Subcutaneous adipose tissue (tissue), 4 donors: ENCODE measurements around the gene RPUSD1. TPM values are rescaled to one million over a fixed set of nuclear protein-coding genes. Genes with fewer than 3 reads are reported as not detected.

Source experiments
- total RNA-seq, 4 donors: library from RNA; depleted of rRNA; stranded (reverse); fragments of >200 nt; gene quantifications; one replicate each; pipeline ENCODE4 v1.1.0, GENCODE V29; 2016
- TF ChIP-seq, protein P1 (sequence below): fragments of 450-650 bp; IDR thresholded peaks from one replicate; pipeline ENCODE4 v1.5.1; 2016; ENCODE audit warnings: low read depth, mild to moderate bottlenecking, control low read depth, antibody characterized with exemption, moderate library complexity

Gene RPUSD1
- total RNA-seq, 4 donors from 2014 or later: 9.9 to 13.0 (median 11.7) TPM

DNA sequence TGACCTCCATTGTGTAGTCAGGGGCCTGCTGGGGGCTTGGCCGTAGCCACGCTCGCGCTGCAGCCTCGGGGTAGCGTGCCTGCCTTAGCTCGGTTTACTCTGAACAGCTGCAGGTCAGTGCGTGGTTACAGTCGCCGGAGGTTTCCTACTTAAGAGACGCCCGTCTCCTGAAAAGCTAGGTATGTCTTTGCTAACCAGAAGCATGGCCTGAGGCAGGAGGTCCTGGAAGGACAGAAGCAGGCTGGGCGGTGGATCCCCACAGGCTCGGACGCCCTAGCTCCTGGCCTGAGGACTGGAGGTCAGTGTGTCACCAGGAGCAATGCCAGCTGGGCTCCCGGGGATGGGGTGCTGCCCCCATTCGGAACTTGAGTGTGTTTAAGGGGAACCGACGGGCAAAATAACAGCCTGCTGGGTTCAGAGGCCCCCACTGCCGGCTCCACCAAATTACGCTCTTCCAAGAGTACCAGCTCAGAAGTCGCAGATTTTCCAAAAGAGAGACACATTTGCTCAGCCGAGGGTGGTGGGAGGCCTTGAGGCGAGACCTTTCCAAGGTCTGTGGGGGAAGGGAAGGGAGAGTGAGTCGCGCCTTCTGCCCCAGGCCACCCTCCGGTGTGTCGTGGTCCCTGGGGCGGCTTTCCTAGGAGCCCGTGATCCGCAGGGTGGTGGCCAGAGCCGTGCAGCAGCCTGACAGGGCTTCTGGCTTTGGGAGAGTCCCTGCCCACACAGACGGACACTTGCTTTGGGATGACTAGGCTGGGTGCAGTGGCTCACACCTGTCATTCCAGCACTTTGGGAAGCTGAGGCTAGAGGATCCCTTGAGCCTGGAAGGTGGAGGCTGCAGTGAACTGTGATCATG lies 16.2 kb upstream of the RPUSD1 start:
- TF ChIP-seq, protein P1, sequence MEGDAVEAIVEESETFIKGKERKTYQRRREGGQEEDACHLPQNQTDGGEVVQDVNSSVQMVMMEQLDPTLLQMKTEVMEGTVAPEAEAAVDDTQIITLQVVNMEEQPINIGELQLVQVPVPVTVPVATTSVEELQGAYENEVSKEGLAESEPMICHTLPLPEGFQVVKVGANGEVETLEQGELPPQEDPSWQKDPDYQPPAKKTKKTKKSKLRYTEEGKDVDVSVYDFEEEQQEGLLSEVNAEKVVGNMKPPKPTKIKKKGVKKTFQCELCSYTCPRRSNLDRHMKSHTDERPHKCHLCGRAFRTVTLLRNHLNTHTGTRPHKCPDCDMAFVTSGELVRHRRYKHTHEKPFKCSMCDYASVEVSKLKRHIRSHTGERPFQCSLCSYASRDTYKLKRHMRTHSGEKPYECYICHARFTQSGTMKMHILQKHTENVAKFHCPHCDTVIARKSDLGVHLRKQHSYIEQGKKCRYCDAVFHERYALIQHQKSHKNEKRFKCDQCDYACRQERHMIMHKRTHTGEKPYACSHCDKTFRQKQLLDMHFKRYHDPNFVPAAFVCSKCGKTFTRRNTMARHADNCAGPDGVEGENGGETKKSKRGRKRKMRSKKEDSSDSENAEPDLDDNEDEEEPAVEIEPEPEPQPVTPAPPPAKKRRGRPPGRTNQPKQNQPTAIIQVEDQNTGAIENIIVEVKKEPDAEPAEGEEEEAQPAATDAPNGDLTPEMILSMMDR: no peak

DNA sequence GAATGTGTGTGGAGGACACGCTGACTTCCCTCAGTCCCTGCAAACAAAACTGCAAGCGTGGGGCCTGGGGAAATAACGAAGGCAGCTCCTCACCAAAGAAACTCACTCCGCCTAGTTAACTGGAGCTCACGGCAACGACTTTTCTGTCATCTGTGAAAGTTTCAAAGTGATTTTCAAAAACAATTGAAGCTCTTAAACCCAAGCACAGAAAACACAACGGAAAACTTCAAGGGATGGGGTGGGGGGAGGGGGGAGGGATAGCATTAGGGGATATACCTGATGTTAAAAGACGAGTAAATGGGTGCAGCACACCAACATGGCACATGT lies 15.5 kb upstream of the RPUSD1 start:
- TF ChIP-seq, protein P1: no peak

DNA sequence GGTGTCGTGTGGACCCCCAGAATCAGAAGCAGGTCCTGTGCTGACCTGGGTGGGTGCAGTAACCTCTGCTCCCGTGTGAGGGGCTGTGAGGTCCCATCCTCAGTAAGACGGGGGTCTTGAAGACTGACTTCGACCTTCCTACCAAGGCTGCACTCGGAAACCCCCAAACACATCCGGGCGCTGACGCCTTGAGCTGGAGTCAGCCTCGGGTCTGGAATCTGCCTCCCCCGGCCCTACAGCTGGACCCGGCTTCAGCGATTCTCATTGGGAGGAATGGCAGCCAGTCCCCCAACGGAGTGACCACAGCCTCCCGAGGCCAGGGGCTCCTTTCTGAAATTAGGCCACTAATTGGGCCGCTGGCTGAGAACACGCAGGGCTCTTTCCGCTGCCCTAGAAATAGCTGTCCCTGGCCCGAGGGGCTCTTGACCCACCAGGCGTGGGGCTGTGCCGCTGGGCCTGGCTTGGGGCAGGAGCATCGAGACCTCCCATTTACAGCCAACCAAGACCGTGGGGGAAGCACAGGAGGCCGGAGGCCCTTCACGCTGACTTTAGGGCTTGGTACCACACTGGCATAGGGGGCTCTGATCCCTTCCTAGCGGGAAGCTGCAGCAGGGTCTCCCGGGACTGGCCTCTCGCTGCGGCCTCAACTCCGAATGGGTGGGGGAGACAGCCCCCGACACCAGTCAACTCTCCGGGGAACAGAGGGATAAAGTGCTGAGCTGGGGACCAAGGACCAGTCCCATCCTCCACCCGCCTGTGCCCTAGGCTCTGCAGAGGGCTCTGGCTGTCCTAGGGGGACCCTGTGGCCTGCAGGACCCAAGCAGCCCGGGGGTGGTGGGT lies 15.0 kb upstream of the RPUSD1 start:
- TF ChIP-seq, protein P1: no peak

DNA sequence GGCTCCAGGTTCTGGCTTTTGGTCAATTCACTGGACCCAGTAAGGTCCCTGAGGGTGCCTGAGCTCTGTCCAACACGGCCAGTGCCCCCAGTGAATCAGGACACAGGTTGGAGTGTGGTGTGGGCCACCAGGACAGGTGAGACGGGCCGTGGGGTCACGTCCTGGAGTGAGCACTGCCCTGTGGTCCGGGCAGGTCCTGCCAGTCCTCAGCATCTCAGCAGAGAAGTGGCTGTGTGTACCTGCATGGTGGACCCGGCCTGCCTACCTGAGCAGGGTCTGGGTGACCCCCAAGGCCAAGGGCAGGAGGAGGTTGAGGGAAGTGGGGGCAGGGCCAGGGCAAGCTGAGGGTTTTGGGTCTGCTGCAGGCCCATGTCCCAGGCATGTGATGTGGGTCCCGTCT lies 14.3 kb upstream of the RPUSD1 start:
- TF ChIP-seq, protein P1: no peak

DNA sequence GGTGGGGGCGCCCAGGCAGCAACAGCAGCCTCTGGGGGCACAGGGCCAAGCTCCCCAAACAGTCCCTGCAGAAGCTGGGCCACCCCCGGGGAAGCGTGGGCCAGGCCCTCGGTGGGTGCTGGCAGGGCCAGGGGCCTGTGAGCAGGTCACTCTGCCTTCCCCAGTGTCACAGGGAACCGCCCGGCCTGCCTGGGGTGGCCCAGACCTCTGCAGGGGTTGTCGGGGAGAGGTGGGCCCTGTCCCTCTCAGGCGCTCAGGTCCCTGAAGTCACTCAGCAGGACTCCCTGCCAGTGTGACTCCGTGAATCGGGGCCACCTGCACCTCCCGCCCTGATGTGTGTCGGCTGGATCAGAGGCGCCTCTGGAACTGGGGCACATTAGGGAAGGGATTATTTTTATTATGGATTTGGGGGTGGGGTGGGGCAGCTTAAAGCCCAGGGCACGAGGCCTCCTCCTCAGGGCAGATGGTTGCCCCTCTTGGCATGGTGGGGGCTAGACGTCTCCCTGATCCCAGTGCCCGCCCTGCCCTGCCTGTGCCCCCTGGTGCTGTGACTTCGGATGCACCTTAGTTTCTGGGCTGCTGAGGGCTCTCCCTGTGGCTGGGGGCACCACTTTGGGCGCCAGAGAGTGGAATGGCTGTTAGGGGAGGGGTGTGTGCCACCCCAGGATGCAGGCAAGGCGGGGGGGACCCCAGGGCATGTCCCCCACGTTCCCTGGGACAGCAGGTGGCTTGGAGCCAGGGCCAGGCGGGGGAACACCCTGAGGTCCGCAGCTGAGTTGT lies 13.6 kb upstream of the RPUSD1 start:
- TF ChIP-seq, protein P1: no peak

DNA sequence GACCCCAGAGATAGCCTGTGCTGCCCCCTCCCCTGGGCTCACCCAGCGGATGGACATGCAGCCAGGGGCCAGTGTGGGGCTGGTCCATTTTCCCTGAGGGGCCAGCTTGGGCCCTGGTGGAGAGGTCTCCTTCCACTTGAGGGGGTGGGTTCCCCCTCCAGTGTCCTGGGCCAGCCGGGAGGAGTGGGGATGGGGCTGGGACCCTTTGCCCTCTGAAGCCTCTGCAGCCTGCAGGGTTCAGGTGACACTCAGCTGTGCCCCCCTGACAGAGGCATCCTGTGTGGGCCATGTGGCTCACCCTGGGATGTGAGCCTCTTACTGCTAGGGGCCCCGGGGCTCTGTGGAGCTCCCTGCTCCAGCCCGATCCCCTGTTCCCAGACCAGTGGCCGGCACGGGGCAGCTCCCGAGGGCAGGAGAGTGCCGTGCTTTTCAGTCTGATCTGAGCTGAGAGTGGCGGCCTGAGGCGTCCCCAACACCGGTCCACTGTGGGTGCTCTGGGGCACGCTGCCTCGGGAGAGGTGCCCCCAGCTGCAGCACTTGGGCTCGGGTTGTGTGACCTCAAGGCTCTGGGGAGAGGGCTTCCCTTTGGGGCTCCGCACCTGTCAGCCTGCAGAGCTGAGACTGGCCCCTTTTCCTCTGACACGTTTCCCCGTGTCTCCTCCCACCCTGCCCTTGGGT lies 12.8 kb upstream of the RPUSD1 start:
- TF ChIP-seq, protein P1: no peak
